Measurements from ENCODE around the gene CHM.

The CHM gene

GRCh38 chrX:85903692-85904471, 143.5 kb downstream of the CHM start:
- DNase-seq = no peak

DNA sequence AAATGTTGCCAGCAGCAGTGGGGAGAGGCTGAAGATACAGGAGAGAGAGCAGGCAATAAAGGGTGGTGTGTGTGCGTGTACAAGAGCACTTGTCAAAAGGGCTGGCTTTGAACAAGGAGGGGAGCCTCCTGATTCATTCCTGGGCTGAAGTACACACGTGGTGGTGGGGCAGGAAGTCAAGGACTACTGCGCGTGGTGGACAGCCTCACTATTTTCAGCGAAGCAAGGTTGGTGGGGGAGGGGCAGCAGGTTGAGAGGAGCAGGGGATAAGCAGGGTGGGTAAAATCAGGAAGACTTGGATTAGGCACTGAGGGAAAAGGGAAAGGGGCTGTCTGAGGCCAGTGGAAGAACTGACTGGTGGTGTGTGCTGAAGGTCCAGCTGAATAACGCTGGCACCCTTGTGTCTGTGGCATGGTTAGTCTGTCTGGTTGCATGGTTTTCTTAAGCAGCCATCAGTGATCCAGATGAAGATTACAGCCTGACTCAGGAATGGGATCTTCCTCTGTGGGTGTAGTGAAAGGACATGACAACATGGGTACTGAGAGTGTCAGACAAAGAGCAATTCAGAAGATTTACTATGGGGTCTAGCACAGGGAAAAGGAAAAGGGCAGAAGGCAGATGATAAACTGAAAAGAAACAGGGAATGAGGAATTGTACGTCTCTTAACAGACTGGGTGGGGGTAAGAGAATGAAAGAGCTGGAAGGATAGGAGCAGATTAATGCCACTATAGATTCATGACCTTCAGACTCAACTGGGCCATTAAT, 149.8 kb downstream of the CHM start:
- no peak for DNase-seq

DNA sequence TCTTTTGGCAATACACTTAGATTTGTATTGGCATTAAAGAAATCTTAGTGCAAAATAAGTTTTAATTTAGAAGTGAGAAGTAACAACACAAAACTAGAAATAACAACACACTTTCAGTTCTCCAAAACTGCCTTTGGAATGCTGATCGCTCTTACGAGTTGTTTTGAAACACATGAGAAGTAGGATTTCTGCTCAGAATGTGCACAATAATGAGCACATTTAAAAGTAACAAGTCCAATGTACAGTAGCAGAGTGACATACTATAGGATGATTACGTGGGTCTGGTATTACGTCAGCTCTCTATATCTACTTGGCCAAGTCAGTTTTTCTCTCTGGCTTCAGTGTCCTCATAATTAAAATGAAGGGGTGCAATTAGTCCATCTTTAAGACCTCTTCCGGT, 164.8 kb downstream of the CHM start:
- DNase-seq = no peak

DNA sequence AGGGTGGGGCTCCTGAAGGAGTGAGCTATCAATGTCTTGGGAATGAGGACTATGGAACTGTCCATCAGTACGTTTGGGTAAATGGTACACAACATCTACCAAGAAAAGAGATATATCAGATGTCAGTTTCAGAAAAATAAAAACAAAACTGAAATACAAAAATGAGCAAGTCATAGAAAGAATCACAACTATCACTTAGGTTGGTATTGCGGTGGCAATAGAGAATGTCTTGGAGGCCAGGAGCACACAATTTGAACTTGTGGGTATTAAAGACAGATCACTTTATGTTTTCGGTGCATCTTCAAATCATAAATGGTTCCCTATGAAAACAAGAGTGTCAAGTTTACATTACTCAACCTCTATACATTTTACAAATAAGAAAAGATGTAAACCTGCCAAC, 176.8 kb downstream of the CHM start:
- DNase-seq = no peak

DNA sequence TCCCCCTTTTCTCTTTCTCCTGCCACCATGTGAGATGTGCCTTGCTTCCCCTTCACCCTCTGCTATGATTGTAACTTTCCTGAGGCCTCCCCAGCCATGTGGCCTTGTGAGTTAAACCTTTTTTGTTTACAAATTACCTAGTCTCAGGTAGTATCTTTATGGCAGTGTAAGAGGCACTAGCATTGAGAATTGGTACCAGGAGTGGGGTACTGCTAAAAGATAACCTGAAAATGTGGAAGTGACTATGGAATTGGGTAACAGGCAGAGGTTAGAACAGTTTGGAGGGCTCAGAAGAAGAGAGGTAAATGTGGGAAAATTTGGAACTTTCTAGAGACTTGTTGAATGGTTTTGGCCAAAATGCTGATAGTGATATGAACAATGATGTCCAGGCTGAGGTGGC, 182.0 kb downstream of the CHM start:
- DNase-seq = no peak

DNA sequence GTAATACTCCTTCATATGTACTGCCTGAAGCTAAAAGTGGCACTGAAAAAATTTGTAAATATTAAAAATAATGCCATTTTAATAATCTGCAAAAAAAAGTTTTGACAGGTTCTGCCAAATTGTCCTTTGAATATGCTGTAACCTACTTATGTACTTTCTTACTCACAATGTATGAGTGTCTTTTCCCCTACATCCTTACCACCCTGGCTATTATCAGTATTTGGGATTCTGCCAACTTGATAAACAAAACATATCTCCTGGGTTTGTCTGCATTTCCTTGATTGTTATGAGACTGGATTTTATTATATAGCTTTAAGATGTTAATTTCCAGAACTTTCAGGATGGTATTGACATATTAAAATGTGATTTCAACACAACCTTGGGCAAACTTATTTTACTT, 187.9 kb downstream of the CHM start:
- DNase-seq = no peak

DNA sequence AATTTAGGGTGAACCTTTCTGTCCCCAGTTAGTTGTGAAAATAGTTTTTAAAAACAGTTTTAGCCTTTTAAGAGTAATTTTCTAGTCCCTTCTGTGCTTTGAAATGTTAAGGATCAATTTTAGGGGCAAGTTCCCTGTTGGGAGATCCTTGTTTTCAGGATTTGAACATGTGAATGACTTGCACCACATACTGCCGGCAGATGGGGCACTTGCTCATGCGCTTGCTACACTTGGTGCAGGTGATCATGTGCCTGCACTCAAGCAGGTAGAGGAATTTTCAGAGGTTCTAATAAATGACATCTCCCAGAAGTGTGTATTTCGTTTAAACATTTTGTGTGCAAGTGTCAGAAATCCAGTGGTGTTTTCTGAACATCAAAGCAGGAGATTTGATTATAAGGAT, 195.9 kb downstream of the CHM start:
- DNase-seq = no peak

DNA sequence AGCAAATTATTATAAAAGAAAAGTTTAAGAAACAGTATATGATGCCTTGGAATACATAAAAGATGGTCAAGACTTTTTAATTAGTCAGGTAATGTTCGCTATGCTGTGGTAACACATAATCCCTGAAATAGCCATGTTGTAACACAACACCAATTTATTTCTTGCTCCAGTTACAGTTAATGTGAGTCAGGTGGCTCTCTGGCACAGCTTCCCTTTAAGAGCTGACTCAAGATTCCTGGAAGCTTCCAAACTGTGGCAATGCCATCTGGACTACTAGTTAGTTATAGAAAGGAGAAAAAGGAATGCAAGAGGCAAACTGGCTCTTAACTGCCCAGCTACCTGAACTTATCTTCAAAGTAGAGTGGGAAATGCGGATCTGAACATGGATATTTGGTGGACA, 210.5 kb downstream of the CHM start:
- no peak for DNase-seq

DNA sequence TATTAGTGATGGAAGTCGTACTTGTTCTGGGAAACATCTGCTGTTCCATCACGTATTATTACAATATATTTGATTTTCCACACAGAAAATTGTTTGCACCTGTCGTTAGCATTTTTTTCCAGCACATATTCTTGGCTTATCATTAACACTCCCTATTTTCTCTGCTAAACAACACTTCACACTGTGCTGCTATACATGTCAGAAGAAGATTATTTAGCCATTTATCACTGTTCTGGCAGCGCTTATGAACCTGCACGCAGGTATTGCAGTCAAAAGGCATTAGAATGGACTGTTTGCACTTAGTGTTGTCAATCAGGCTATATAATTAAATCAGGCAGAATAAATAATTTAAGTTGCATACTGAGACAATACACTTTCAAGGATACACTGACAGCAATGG, 218.6 kb downstream of the CHM start:
- DNase-seq = no peak

DNA sequence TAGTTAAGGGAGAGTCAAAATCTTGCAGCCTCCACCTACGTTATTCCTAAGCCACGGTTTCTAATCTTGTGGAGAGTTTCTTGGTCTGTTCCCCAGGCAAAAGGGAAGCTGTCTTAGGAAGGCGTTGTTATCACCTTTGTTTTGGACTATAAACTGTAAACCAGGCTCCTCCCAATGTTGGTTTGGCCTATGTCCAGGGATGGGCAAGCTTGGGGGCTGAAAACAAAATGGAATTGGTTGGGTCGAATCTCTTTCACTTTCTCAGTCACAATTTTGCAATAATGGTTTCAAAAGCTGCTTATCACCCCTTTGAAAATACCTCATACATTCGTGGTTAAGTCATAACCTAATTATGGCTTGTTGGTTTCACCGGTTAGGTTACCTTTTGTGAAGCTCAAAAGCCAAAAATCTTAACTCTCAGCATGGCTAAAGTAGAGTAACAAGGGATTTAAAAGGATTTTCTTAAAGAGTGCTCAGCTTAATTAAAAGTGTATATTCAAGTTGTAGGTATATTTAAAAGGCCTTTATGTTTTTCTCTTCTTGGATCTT, 232.1 kb downstream of the CHM start:
- DNase-seq = no peak

Measured in activated CD8-positive, alpha-beta memory T cell treated with anti-CD3 and anti-CD28 coated beads for 24 hours (primary cell).